ENCODE measurements around the gene TAF4.
"Not testable (repeated sequence)": the region's sequence is repeated elsewhere in the genome, so short reads cannot be mapped to it uniquely, and the experiment has no call there.

The TAF4 gene, protein sequence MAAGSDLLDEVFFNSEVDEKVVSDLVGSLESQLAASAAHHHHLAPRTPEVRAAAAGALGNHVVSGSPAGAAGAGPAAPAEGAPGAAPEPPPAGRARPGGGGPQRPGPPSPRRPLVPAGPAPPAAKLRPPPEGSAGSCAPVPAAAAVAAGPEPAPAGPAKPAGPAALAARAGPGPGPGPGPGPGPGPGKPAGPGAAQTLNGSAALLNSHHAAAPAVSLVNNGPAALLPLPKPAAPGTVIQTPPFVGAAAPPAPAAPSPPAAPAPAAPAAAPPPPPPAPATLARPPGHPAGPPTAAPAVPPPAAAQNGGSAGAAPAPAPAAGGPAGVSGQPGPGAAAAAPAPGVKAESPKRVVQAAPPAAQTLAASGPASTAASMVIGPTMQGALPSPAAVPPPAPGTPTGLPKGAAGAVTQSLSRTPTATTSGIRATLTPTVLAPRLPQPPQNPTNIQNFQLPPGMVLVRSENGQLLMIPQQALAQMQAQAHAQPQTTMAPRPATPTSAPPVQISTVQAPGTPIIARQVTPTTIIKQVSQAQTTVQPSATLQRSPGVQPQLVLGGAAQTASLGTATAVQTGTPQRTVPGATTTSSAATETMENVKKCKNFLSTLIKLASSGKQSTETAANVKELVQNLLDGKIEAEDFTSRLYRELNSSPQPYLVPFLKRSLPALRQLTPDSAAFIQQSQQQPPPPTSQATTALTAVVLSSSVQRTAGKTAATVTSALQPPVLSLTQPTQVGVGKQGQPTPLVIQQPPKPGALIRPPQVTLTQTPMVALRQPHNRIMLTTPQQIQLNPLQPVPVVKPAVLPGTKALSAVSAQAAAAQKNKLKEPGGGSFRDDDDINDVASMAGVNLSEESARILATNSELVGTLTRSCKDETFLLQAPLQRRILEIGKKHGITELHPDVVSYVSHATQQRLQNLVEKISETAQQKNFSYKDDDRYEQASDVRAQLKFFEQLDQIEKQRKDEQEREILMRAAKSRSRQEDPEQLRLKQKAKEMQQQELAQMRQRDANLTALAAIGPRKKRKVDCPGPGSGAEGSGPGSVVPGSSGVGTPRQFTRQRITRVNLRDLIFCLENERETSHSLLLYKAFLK

DNA sequence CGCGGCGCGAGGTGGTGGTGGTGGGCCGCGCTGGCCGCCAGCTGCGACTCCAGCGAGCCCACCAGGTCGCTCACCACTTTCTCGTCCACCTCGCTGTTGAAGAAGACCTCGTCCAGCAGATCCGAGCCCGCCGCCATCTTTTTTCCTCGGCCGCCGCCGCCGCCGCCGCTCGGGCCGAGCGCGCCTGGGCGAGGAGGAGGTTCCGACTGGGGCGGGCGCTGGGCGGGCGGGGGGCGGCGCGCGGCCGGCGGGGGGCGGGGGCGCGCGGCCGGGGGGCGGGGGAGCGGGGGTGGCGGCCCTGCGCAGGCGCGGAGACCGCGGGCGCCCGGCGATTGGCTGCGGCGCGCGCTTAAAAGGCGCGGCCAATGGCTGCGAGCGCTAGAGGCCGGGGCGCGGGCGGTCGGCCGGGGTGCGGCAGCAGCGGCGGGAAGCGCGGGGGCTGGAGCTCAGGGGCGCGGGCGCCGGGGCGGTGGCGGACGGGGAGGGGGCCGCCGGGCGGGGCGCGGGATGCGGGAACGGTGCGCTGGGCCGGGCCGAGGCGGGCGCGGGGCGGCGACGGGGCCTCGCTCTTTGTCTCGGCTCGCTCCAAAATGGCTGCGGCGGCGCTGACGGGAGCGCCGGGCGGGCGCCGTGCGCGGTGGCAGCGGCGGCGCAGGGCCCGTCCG, at the start of gene TAF4:
Gene TAF4, minus strand, starts transcription at position 208 of the 665 bp plus-strand sequence. Its CDS starts 71 bp downstream, at position 137.
- DNase-seq (ENCODE audit: low spot score) = peak; percentile 85

DNA sequence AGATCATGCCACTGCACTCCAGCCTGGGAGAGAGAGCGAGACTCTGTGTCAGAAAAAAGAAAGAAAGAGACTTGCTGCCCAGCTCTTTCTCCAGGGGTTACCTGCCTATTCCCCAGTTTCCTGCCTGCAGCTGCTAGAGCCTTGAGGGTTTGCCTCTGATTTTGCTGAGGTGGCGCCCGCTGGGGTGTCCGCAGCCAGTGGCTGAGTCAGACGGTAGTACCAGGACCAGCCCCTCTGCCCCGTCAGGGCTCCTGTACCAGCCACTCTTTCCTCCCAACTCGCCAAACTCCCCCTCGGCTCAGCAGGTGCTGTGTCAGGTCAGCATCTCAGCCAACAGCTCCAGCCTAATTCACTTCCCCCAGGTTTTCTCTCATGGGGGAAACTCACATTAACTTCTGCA, 49.2 kb upstream of the TAF4 start:
- no peak for DNase-seq (ENCODE audit: low spot score)

DNA sequence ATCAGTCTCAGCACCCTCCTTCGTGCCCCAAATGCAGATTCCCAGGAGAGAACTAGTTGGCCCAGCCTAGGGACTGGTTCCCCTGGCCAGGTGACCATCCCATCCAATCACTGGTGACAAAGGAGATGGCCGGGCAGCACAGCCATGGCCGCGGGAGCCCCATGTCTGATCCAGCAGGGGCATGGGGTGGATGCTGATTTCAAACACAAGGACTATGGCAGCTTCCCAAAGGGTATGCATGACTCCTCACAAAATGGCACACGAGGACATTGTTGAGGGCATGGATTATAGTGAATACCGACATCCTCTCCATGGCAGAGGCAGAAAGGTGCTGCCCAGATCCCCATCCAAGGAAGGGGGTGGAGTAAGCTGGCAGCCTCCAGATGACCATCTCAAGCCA, 46.7 kb upstream of the TAF4 start:
- no peak for DNase-seq (ENCODE audit: low spot score)

DNA sequence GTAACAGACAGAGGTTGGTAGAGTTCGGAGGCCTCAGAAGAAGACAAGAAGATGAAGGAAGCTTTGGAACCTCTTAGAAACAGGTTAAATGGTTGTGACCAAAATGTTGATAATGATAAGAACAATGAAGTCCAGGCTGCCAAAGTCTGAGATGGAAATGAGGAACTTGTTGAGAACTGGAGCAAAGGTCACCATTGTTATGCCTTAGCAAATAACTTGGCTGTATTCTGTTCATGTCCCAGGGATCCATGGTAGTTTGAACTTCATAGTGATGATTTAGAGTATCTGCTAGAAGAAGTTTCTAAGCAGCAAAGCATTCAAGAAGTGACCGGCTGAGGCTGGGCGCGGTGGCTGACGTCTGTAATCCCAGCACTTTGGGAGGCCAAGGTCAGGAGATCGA, 45.5 kb upstream of the TAF4 start:
- DNase-seq (ENCODE audit: low spot score) = no peak

DNA sequence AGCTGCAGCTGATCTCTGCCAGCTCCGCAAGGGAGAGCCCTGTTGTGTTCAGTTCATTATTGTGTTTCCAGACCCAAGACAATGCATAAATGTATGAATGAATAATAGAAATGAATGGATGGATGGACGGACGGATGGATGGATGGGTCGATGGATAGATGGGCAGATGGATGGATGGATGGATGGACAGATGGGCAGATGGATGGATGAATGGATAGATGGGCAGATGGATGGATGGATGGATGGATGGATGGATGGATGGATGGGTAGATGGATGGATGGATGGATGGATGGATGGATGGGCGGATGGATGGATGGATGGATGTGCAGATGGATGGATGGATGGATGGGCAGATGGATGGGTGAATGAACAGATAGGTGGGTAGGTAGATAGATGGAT, 39.9 kb upstream of the TAF4 start:
- no peak for DNase-seq (ENCODE audit: low spot score)

DNA sequence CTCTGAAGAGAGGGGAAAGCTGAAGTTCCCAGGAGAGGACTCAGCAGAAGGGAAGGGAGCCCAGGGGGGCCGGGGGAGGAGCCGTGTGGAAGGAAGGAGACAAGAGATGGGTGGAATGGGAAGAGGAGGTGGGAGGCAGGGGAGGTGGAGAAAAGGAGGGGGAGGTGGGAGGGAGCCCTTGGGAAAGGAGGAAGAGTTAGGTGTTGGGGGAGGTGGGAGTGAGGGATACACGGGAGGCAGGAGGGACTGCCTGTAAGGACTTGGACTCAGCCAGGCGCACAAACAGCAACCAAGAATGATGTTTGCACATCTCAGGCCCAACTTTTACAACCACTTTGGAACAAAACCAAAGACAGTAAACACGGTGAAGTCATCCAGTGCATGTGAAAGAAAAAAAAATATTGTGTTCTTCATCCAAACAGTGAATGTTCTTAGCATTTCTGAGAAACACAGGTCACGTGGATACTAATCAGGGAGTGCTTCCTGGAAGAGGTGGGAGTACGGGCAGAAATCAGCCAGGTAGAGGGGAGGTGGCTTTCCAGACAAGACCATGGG, 39.2 kb upstream of the TAF4 start:
- no peak for DNase-seq (ENCODE audit: low spot score)

DNA sequence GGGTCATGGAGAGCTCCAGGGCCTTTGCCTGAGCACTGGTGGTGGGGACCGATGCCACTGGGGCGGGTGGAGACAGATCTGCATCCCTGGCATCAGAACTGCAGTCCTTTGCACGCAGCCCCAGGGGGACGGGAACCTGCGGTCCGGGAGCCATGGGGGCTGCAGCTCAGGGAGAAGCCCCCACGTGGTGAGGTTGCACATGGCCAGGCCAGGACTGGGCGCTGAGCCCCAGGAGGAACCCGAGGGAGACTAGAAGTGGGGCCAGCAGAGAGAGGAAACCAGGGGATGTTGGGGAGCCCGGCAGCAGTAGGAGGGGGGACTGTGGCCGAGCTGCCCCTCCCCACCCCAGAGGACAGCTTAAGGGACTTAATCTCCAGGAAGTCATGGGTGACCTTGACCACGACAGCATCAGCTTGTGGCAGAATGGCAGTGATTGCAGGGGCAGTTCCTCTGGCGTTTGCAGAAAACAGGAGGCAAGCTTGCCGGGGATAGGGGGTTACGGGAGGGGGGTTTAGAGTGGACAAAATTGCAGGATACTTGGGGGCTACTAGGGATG, 38.6 kb upstream of the TAF4 start:
- no peak for DNase-seq (ENCODE audit: low spot score)

DNA sequence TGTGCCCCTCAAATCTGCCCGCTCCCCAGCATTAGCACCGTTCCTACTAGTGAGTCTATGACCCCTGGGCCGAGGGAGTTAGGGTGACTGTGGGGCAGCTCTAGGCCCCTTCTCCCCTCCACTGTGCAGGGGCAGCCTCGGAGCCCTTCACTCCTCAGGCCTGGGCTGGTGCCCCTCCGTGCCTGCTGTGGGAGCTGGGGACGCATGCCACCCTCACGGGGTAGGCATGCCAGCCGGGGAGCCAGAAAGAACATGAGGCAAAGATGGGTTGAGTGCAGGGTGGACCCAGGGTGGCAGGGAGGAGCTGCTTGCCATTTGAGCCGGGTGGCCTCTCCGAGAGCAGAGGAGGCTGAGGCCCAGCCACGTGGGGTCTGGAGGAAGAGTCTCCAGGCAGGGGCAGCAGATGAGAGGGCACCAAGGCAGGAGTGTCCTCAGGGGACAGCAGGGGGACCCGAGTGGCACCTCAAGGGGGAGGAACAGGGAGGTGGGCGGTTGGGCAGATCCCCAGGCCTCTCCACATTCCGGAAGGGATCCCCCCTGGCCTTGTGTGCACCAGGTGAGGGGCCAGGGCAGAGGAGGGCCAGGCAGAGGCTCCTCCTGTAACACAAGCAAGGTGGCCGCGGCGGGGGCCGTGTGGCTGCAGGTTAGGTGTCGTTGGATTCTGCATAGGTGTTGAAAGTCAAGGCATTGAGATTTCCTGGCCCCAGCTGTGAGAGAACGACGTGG, 38.0 kb upstream of the TAF4 start:
- DNase-seq (ENCODE audit: low spot score) = no peak

DNA sequence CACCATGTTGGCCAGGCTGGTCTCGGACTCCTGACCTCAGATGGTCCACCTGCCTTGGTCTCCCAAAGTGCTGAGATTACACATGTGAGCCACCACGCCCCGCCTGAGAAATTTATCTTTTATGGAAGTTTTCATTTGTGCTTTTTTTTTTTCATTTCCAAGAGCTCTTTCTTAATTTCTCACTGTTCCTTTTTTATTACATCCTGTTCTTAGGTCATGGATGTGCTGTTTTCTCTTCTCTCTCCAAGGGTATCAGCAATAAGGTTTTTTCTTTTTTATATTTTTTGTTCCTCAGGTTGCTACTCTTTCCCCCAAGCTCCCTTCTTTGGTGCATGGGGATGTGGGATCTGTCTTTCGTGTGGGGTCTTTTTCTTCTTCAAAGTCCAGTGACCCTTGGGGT, 35.4 kb upstream of the TAF4 start:
- DNase-seq (ENCODE audit: low spot score) = no peak

DNA sequence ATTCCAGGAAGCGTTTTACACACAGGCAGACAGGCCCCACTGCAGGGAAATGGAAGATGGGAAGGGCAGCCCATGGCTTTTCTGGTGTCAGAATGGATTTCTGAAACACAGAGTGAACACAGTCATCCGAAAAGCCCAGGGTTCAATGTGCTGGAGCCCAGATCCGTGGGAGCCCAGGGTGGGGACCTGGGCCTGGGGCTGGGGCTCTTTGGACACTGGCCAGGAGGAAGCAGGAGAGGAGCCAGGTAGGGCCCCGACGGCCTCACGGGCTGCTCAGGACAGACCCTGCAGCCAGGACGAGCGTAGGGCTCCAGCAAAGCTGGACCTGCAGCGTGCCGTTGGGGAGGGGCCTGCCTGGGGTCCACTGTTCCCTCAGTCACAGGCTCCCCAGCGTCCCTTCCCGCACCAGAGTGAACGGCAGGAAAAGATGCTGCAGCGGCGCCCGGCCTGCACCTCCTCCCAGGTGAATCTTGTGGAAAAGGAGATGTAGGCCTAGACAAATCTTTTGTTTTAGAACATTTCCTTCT, 32.3 kb upstream of the TAF4 start:
- no peak for DNase-seq (ENCODE audit: low spot score)

DNA sequence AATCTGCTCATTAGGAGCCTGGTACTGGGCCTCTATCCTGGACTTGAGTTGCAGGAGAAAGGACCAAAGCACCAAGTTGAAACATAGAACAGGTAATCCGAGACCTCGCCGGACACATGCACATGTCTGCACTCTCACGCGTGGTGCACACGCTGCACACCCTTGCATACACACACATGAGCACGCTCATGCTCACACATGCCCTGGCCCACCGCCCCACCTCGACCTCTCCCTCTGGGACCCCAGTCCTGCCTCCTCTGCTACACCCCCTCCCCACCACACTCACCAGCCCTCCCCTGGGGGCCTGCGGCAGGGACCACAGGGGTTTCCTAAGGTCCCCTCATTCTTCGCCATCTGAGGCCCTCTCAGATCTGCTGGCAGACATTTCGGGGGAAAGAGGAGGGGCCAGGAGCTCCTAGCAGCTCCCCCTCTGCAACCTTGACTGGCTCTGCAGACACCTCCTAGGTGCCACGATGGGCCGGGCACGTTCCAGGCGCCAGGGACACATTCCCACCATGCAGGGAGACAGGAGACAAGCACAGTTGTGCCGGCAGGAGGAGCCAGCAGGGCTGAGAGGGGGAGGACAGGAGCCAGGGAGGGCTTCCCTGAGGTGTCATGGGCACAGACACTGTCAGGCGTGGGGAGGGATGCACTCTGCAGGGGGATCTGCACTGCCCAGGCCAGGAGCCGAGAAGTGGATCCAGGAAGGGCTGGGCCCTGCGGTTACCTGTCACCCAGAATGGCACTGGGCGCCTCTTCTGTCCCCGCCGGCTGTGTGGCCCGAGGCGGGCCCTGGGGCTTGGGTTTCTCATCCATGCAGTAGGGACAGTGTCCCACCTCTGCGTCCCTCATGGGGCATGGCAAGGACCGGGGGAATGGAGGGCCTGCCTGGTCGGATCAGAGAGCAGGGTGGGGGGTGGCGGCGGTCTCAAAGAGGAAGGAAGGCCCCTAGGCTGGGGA, 31.0 kb upstream of the TAF4 start:
- DNase-seq (ENCODE audit: low spot score) = no peak

DNA sequence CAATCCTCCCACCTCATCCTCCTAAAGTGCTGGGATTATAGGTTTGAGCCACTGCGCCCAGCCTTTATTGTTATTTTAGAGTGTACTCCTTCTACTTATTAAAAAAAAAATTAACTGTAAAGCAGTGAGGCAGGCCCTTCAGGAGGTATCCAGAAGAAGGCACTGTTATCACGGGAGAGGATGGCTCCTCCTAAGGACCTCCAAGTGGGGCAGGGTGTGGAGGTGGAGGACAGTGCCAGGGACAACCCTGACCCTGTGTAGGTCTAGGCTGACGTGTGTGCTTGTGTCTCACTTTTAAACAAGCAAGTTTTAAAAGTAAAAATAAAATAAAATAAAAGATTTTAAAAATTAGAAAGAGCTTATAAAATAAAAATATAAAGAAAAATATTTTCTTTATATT, 23.7 kb upstream of the TAF4 start:
- DNase-seq (ENCODE audit: low spot score) = peak; percentile 22

DNA sequence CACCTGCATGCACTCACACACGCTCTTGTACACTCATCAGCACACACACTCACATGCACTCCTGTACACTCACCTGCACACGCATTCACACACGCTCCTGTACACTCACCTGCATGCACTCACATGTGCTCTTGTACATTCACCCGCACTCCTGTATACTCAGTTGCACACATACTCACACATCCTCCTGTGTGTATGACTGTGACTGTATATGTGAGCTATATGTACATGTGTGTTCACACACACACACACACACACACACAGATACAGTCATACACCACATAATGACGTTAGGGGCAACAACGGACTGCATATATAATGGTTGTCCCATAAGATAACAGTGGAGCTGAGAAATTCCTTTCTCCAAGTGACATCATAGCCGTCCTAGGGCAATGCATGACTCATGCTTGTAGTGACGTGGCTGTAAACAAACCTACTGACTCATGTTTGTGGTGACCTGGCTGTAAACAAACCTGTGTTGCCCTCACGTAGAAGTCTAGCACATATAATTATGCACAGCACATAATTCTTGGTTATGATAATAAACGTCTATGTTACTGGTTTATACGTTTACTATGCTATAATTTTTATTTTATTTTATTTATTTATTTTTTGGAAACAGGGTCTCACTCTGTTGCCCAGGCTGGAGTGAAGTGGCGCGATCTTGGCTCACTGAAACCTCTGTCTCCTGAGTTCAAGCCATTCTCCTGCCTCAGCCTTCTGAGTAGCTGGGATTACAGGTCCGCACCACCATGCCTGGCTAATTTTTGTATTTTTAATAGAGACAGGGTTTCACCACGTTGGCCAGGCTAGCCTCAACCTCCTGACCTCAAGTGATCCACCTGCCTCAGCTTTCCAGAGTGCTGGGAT, 22.8 kb upstream of the TAF4 start:
- DNase-seq (ENCODE audit: low spot score) = peak; percentile 74

DNA sequence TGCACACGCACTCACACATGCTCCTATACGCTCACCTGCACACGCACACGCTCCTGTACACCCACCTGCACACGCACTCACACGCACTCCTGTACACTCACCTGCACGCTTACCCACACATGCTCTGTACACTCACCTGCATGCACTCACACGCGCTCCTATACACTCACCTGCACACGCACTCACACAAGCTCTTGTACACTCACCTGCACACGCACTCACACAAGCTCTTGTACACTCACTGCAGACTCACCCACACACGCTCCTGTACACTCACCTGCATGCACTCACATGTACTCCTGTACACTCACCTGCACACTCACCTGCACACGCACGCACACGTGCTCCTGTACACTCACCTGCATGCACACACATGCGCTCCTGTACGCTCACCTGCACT, 22.0 kb upstream of the TAF4 start:
- no peak for DNase-seq (ENCODE audit: low spot score)

DNA sequence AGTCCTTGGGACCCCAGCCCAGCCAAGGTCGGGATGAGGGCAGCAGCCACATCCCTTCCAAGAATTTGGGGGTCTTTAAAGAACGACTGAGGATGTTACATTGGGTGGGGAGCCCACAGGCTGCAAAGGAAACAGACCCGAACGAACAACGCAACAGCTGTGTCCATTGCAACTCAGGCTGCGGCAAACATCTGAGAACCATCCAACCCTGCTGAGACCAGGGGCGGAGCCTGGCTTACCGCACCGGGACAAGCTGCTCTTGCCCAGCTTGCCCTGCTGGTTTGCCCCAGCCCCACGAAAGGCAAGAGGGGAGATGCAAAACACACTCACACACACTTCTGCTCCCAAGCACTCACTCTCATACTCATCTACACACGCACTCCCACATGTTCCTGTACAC, 21.5 kb upstream of the TAF4 start:
- DNase-seq (ENCODE audit: low spot score) = no peak

DNA sequence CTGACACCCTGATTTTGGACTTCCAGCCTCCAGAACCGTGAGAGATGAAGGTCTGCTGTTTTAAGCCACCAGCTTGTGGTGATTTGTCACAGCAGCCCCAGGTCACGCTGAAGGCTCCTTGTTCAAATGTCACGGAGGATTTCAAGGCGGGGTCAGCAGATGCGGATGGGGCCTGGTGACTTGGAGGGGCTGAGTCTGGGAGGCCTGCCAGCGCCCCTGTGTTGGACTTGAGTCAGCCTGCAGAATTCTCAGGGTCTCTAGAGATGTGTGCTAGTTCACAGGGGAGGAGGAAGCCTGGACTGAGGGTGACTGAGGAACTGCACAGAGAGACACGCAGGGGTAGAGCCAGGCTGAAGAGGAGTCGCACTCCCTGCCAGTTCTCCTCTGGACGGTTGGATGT, 19.5 kb upstream of the TAF4 start:
- DNase-seq (ENCODE audit: low spot score) = no peak

DNA sequence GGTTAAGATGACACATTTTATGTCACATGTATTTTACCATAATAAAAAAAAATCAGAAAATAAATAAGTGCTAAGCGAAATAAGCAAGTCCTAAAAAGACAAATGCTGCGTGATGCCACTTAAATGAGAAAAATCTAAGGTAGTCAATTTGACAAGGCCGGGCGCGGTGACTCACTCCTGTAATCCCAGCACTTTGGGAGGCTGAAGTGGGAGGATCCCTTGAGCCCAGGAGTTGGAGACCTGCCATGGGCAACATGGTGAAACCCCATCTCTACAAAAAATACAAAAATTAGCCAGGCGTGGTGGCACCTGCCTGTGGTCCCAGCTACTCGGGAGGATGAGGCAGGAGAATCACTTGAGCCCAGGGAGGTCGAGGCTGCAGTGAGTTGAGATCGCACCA, 18.5 kb upstream of the TAF4 start:
- DNase-seq (ENCODE audit: low spot score) = not testable (repeated sequence)

DNA sequence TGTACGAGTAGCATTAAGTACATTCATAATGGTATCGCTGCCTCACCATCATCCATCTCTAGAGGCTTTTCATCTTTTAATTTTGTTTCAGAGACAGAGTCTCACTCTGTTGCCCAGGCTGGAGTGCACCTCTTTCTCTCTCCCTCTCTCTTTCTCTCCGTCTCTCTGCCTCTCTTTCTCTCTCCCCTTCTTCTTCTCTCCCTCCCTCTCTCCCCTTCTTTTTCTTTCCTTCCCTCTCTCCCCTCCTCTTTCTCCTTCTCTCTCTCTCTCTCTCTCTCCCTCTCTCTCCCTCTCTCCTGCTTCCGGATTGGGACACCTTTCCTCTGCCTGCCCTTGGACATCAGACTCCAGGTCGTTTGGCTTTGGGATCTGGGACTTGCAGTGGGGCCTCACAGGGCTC, 17.6 kb upstream of the TAF4 start:
- no peak for DNase-seq (ENCODE audit: low spot score)

Measured in hematopoietic multipotent progenitor cell treated with erythropoietin and hydrocortisone succinate and interleukin-3 and kit ligand, for 17 days (in vitro differentiated cells).